Muscle of leg (tissue), 11 donors: ENCODE data around the gene CUEDC1. TPM values are rescaled to one million over a fixed set of nuclear protein-coding genes. Genes with fewer than 3 reads are reported as not detected.
A peak's percentile ranks its signal among the peaks of the same experiment; 100 is the strongest.

Experiments
- DNase-seq: peaks from one replicate; pipeline ENCODE4 v3.0.0; 2013
- H3K27ac ChIP-seq: one replicate; pipeline ENCODE4 v1.5.1; 2013; ENCODE audit warnings: mild to moderate bottlenecking, low read length, control low read depth
- H3K27me3 ChIP-seq: one replicate; pipeline ENCODE4 v1.6.1; 2013; ENCODE audit warnings: low read length; ENCODE audit not compliant: control insufficient read depth, insufficient read depth
- H3K36me3 ChIP-seq: one replicate; pipeline ENCODE4 v1.6.1; 2013; ENCODE audit warnings: low read length; ENCODE audit not compliant: control insufficient read depth, insufficient read depth
- H3K4me1 ChIP-seq: one replicate; pipeline ENCODE4 v1.6.1; 2013; ENCODE audit warnings: low read length; ENCODE audit not compliant: control insufficient read depth, insufficient read depth
- H3K4me3 ChIP-seq: one replicate; pipeline ENCODE4 v1.5.1; 2013; ENCODE audit warnings: low read length, control low read depth
- H3K9me3 ChIP-seq: replicated peaks from 2 replicates; pipeline ENCODE4 v1.6.1; 2013; ENCODE audit warnings: low read depth, low read length; ENCODE audit not compliant: control insufficient read depth
- WGBS: methylation state at CpG from one replicate; pipeline ENCODE4 v1.1.5; 2013; ENCODE audit warnings: missing lambda C conversion rate; ENCODE audit not compliant: insufficient coverage; 5-methylcytosine and 5-hydroxymethylcytosine counted together
- polyA plus RNA-seq, 8 donors: library from polyadenylated mRNA; unstranded; fragments of 120-200 nt; gene quantifications; one replicate each; pipeline versions ENCODE4 v1.2.1 to v1.2.3, GENCODE V29; 2013; ENCODE audit warnings: inconsistent platforms in 1 of 8, low replicate concordance in 1 of 8; ENCODE audit not compliant: insufficient read length in 8 of 8, insufficient read depth in 1 of 8
- total RNA-seq: library from RNA; stranded (reverse); fragments of 120-200 nt; gene quantifications from one replicate; pipeline ENCODE4 v1.2.4, GENCODE V29; 2013

Gene CUEDC1
- total and polyA plus RNA-seq, 9 donors, result 13.2 to 59.3 (median 51.8) TPM

DNA sequence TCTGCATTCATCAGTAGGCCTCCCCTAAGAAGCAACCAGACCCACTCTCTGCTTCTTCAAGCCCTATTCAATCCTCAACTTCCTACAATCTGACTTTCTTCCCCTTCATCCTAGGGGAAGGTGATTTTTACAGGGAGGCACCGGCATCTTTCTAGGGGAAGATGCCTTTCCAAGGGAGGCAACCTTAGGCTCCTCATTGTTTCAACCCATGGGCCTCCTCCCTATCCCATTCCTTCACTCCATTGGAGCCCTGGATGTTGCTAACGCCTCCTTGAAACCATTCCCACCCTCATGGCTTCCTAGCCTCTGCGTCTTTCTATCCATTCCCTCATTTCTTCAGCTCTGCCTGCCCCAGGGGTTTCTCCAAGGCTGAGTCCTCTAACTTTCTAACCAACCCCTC is 2.7 kb upstream of the CUEDC1 start:
- Histone ChIP-seq H3K27ac (no peak overlapping the region), H3K4me3 (no peak overlapping the region), H3K27me3 (no peaks in the 10 kb centered on the region), H3K36me3 (peaks cover 5% of the 10 kb centered on the region), H3K9me3 (no peaks in the 10 kb centered on the region), H3K4me1 (peaks cover 28% of the 10 kb centered on the region)
- DNase-seq, result no peak
- WGBS, result no CpG with 5 or more reads among the region's 3 CpGs

DNA sequence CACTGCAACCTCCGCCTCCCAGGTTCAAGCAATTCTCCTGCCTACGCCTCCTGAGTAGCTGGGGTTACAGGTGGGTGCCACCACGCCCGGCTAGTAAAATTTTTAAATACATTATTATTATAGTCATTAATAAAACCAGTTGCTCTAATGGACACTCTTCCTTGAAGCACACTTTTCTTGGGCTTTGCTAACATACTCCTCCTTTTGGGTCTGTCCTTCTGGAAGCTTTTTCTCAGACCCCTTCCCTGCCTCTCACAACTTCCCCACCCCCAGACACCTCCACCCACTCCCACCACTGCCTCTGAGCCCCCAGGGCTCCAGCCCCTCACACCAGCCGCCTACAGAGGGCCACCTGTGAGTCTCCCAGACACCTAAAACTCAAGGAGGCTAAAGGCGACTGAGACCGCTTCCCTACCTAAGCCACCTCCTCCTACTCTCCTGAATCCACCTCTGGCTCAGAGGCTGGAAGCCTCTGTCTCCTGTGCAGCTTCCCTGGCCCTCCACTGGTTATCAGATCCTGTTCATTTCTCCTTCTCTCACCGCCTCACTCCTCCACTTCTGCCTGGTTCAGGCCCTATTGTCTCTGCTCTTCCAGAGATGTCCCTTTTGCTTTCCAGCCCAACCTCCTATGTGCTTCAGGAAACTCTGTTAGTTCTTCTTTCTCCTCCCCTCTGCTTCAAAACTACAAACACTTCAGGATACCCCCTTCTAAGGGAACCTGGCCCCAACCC is 2.1 kb upstream of the CUEDC1 start:
- Histone ChIP-seq H3K27me3 (no peaks in the 10 kb centered on the region), H3K36me3 (peaks cover 5% of the 10 kb centered on the region), H3K4me3 (no peak overlapping the region), H3K9me3 (no peaks in the 10 kb centered on the region), H3K4me1 (peaks cover 34% of the 10 kb centered on the region), H3K27ac (no peak overlapping the region)
- 85% methylated on average over 4 of the region's 8 CpGs for whole genome bisulfite sequencing
- no peak for DNase-seq

- peaks cover 34% of the 10 kb centered on the region for H3K4me1 ChIP-seq
- peaks cover 5% of the 10 kb centered on the region for H3K36me3 ChIP-seq
- H3K4me3 ChIP-seq, result no peak overlapping the region
- DNase-seq, result no peak
- 52% methylated on average over 4 of the region's 13 CpGs for WGBS
- H3K9me3 ChIP-seq, result no peaks in the 10 kb centered on the region
- no peaks in the 10 kb centered on the region for H3K27me3 ChIP-seq
- no peak overlapping the region for H3K27ac ChIP-seq
Measured at GRCh38 chr17:57956291-57957119, 1.3 kb upstream of the CUEDC1 start.

GRCh38 chr17:57954397-57955182 is 622 bp downstream of the CUEDC1 start:
- WGBS, result under 1% methylated on average over 76 of the region's 85 CpGs
- H3K4me1 ChIP-seq, result peaks cover 47% of the 10 kb centered on the region
- DNase-seq, result peak; percentile 88

GRCh38 chr17:57953705-57954396 is 1.4 kb downstream of the CUEDC1 start:
- no peak for DNase-seq
- H3K36me3 ChIP-seq, result peaks cover 5% of the 10 kb centered on the region
- peaks cover 54% of the 10 kb centered on the region for H3K4me1 ChIP-seq
- 39% methylated on average over 7 of the region's 13 CpGs for WGBS
- H3K27me3 ChIP-seq, result no peaks in the 10 kb centered on the region
- H3K9me3 ChIP-seq, result no peaks in the 10 kb centered on the region
- H3K4me3 ChIP-seq, result peak overlapping the region; percentile 61
- H3K27ac ChIP-seq, result peak overlapping the region; percentile 78

More at GRCh38 chr17:57954397-57955182, 622 bp downstream of the CUEDC1 start:
- Histone ChIP-seq H3K27me3 (no peaks in the 10 kb centered on the region), H3K27ac (peak overlapping the region; percentile 78), H3K4me3 (peak overlapping the region; percentile 61), H3K9me3 (no peaks in the 10 kb centered on the region), H3K36me3 (peaks cover 5% of the 10 kb centered on the region)

- peaks cover 61% of the 10 kb centered on the region for H3K4me1 ChIP-seq
- no peak for DNase-seq
- no peaks in the 10 kb centered on the region for H3K9me3 ChIP-seq
- no peaks in the 10 kb centered on the region for H3K27me3 ChIP-seq
- H3K4me3 ChIP-seq, result no peak overlapping the region
- WGBS, result no CpG with 5 or more reads among the region's 1 CpG
- H3K27ac ChIP-seq, result no peak overlapping the region
- H3K36me3 ChIP-seq, result peaks cover 5% of the 10 kb centered on the region
Measured at GRCh38 chr17:57953219-57953618, 2.0 kb downstream of the CUEDC1 start.

DNA sequence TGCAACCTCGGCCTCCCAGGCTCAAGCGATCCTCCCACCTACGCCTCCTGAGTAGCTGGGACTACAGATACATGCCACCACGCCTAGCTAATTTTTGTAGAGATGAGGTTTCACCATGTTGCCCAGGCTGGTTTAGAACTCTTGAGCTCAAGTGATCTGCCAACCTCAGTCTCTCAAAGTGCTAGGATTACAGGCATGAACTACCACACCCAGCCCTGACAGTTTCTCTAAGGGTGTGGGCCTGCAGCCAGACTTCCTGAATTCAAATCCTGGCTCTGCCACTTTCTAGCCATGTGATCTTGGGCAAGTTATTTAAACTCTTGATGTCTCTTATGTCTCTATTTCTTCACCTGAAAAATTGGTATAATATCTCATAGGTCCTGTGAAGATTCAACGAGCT is 5.6 kb downstream of the CUEDC1 start:
- Histone ChIP-seq H3K27me3 (no peaks in the 10 kb centered on the region), H3K4me1 (peaks cover 76% of the 10 kb centered on the region), H3K9me3 (no peaks in the 10 kb centered on the region), H3K36me3 (peaks cover 7% of the 10 kb centered on the region), H3K4me3 (no peak overlapping the region), H3K27ac (no peak overlapping the region)
- 89% methylated on average over 4 of the region's 5 CpGs for WGBS
- DNase-seq, result no peak

GRCh38 chr17:57948555-57949420 is 6.4 kb downstream of the CUEDC1 start:
- H3K27ac ChIP-seq, result peak overlapping the region; percentile 67
- peaks cover 5% of the 10 kb centered on the region for H3K36me3 ChIP-seq
- DNase-seq, result no peak
- no peaks in the 10 kb centered on the region for H3K27me3 ChIP-seq
- H3K9me3 ChIP-seq, result no peaks in the 10 kb centered on the region
- no peak overlapping the region for H3K4me3 ChIP-seq
- peaks cover 74% of the 10 kb centered on the region for H3K4me1 ChIP-seq
- 52% methylated on average over 5 of the region's 5 CpGs for WGBS

- WGBS, result 39% methylated on average over 2 of the region's 5 CpGs
- no peaks in the 10 kb centered on the region for H3K27me3 ChIP-seq
- H3K27ac ChIP-seq, result peak overlapping the region; percentile 43
- no peak overlapping the region for H3K4me3 ChIP-seq
- peaks cover 2% of the 10 kb centered on the region for H3K36me3 ChIP-seq
- peaks cover 74% of the 10 kb centered on the region for H3K4me1 ChIP-seq
- DNase-seq, result no peak
- H3K9me3 ChIP-seq, result no peaks in the 10 kb centered on the region
Measured at GRCh38 chr17:57948169-57948554, 7.0 kb downstream of the CUEDC1 start.
